A673 (cell line): Measurements from ENCODE around the gene RFTN1.

Source experiments
- CTCF ChIP-seq: fragments of 300-800, 200-600 bp; sonication (generic); conservative IDR thresholded peaks from 2 replicates; pipeline ENCODE4 v1.5.1; 2017; ENCODE audit warnings: low read depth, mild to moderate bottlenecking, antibody characterized with exemption, low read length, moderate library complexity, mixed read lengths
- EZH2 ChIP-seq: fragments of 200-600 bp; sonication (generic); IDR thresholded peaks from 2 replicates; pipeline ENCODE4 v1.6.1; 2017; ENCODE audit warnings: borderline replicate concordance, low read depth, mild to moderate bottlenecking, mixed read lengths, antibody characterized with exemption, low read length; ENCODE audit not compliant: poor library complexity, severe bottlenecking

GRCh38 chr3:16512435-16513140 lies 911 bp downstream of the RFTN1 start:
- TF ChIP-seq EZH2 (no peak), CTCF (no peak)
